RWPE1 (cell line): ENCODE measurements around the gene BTRC.
A peak's percentile ranks its signal among the peaks of the same experiment; 100 is the strongest.
"Not testable (repeated sequence)": the region's sequence is repeated elsewhere in the genome, so short reads cannot be mapped to it uniquely, and the experiment has no call there.

ENCODE experiments used
- CTCF ChIA-PET: fragments of 350-600 bp; sonication (Branson Sonifier 250); formaldehyde crosslinking; extraction: SDS; loops from one replicate; lab custom pipeline; 2021; lab: Yijun Ruan, JAX
- POLR2A ChIA-PET: fragments of 400-600 bp; formaldehyde crosslinking; extraction: SDS; loops from one replicate; lab custom pipeline; 2020; ENCODE audit warnings: antibody characterized with exemption; ENCODE audit not compliant: low non-redundant PET; lab: Yijun Ruan, JAX
- DNase-seq: peaks from one replicate; pipeline ENCODE4 v3.0.0; 2012; ENCODE audit warnings: low spot score
- H3K27ac ChIP-seq: fragments of 450-650 bp; 2 replicates; pipeline ENCODE4 v1.5.1; 2017
- TF ChIP-seq, protein P1 (sequence below): fragments of 450-650 bp; conservative IDR thresholded peaks from 2 replicates; pipeline ENCODE4 v1.5.1; 2017; ENCODE audit warnings: low read depth, mild to moderate bottlenecking

The BTRC gene

DNA sequence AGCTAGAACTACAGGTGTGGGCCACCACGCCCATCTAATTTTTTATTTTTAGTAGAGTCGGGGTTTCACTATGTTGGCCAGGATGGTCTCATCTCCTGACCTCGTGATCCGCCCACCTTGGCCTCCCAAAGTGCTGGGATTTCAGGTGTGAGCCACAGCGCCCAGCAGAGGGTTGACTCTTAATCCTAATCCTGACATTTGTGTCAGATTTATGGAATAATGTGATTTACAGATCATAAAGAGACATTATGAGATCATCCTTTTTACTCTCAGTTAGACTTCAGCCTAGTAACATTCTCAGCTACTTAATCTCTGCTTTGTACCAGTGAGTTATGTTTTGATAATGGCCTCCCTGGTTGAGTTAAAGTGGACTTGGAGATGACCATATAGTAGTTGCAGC, 2.2 kb downstream of the BTRC start:
- no peak for DNase-seq
- TF ChIP-seq, protein P1, sequence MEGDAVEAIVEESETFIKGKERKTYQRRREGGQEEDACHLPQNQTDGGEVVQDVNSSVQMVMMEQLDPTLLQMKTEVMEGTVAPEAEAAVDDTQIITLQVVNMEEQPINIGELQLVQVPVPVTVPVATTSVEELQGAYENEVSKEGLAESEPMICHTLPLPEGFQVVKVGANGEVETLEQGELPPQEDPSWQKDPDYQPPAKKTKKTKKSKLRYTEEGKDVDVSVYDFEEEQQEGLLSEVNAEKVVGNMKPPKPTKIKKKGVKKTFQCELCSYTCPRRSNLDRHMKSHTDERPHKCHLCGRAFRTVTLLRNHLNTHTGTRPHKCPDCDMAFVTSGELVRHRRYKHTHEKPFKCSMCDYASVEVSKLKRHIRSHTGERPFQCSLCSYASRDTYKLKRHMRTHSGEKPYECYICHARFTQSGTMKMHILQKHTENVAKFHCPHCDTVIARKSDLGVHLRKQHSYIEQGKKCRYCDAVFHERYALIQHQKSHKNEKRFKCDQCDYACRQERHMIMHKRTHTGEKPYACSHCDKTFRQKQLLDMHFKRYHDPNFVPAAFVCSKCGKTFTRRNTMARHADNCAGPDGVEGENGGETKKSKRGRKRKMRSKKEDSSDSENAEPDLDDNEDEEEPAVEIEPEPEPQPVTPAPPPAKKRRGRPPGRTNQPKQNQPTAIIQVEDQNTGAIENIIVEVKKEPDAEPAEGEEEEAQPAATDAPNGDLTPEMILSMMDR = no peak
- ChIA-PET POLR2A (interaction anchor here (0.6 kb wide), 1 partner anchor 20 kb away, joined by 5 read pairs; no protein-coding TSS in a partner anchor), CTCF (no interaction called here)
- no peak overlapping the region for H3K27ac ChIP-seq

DNA sequence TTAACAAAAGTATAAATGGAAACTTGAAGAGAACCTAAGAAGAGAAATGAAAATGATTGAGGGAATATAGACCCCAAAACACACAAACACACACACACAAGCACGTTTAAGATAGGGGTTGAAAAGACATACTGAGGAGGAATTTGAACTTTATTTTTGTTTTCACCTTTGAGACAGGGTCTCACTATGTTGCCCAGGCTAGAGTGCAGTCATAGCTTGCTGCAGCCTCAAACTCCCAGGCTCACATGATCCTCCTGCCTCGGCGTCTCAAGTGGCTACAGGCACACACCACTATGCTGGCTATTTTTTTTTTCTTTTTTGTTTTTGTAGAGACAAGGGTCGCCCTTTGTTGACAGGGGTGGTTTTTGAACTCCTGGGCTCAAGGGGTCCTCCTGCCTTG, 4.0 kb downstream of the BTRC start:
- TF ChIP-seq, protein P1 = no peak
- no peak overlapping the region for H3K27ac ChIP-seq
- no peak for DNase-seq
- CTCF ChIA-PET = no interaction called here
- POLR2A ChIA-PET = interaction anchor here (1.2 kb wide), 1 partner anchor 10 kb away, joined by 7 read pairs; no protein-coding TSS in a partner anchor

DNA sequence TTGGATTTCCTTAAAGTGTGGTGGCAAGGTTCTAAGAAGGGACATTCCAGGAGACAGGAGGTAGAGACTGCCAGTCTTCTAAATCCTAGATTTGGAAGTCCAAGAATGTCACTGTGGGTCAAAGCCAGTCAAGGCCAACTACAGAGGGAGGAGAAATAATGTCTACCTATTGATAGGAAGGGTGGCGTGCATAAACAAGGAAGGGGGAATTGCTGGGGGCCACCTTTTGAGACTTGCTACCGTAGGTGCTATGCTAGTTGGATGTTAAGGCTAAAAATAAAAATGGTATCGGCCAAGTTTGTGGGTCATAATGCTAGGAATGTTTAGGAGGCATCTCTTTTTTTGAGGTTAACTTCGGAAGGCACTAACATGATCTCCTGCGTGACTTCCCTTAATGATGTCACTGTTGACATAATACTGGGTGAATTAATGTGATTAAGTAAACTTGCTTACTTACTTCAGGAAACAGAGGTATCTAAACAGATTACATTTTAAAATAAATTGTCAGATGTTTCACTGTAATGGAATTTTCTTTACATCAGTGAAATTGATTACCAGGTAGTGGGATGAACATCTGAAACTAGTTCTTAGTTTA, 4.8 kb downstream of the BTRC start:
- ChIA-PET POLR2A (no interaction called here), CTCF (interaction anchor here (0.6 kb wide), 1 partner anchor 13 kb away, joined by 4 read pairs; no protein-coding TSS in a partner anchor)
- TF ChIP-seq, protein P1 = no peak

DNA sequence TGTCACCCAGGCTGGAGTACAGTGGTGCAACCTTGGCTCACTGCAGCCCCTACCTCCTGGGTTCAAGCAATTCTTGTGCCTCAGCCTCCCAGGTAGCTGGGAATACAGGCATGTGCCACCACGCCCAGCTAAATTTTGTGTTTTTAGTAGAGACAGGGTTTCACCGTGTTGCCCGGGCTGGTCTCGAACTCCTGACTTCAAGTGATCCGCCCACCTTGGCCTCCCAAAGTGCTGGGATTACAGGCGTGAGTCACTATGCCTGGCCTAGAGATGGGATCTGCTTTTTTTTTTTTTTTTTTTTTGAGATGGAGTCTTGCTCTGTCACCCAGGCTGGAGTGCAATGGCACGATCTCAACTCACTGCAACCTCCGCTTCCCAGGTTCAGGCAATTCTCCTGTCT, 6.1 kb downstream of the BTRC start:
- not testable (repeated sequence) for DNase-seq, H3K27ac ChIP-seq
- ChIA-PET POLR2A (interaction anchor here (0.6 kb wide), 1 partner anchor 1542 kb away, joined by 3 read pairs; no protein-coding TSS in a partner anchor), CTCF (interaction anchor here (0.6 kb wide), 1 partner anchor 38 kb away, joined by 6 read pairs; no protein-coding TSS in a partner anchor)

More for the DNA sequence above, 4.8 kb downstream of the BTRC start:
- DNase-seq = no peak
- H3K27ac ChIP-seq = no peak overlapping the region

DNA sequence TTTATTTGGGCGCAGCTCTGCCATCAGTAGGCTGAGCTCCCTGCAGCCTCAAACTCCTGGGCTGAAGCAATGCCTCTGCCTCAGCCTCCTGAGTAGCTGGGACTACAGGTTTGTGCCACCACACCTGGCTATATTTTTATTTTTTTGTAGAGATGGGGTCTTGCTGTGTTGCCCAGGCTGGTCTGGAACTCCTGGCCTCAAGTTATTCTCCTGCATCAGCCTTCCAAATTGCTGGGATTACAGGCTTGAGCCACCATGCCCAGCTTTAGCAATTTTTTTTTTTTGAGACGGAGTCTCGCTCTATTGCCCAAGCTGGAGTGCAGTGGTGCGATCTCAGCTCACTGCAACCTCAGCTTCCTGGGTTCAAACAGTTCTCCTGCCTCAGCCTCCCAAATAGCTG, 6.9 kb downstream of the BTRC start:
- DNase-seq, POLR2A ChIA-PET: not testable (repeated sequence)
- CTCF ChIA-PET = interaction anchor here (0.6 kb wide), 1 partner anchor 68 kb away, joined by 3 read pairs; no protein-coding TSS in a partner anchor
- H3K27ac ChIP-seq = 0 out of 2 replicates have a peak overlapping the region, but pooled peaks have one; percentile 4

DNA sequence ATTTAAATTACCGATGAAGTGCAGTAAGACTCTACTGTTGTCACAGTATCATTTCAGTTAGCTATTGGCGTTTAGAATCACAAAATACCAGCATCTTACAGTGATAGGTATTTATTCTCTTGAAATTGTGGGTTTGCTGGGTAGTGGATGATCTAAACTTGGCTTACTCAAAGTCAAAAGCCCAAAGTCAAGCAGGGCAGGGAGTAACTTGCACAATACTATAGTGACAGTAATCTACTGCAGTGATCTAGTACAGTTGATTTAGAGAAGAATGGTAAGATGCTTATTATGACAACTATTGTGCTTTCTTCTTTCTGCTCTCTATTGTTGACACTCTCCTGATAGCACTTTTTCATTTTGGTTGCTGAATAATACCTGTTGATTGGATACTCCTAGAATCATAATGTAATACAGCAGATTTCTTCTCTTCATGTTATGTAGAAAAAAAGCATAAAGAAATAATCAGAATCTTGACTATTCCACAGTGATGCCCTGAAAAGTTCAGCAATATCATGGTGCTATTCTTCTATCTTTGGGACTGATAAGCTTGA, 10.0 kb downstream of the BTRC start:
- no peak overlapping the region for H3K27ac ChIP-seq
- ChIA-PET POLR2A (no interaction called here), CTCF (interaction anchor here (0.6 kb wide), 2 partner anchors 78 to 80 kb away, joined by 3 to 5 read pairs; no protein-coding TSS in a partner anchor)
- TF ChIP-seq, protein P1 = no peak
- no peak for DNase-seq

DNA sequence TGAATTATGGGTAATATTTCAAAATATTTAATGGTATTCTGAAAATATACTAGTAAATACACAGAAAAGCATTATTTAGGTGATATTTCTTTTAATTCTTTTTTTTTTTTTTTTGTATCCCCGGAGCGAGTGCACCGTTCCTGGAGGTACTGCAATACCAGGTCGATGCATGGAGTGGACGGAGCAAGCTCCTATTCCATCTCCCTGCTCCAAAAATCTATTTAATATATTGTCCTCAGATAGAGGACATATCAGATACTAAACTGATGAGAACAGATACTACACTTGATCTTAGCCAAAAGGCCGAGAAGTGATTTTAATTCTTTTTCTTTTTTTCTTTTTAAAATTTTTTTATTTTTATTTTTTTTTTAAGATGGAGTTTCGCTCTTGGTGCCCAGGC, 10.8 kb downstream of the BTRC start:
- ChIA-PET CTCF (no interaction called here), POLR2A (no interaction called here)
- TF ChIP-seq, protein P1 = no peak
- no peak for DNase-seq
- H3K27ac ChIP-seq = no peak overlapping the region
